Naive thymus-derived CD4-positive, alpha-beta T cell (primary cell): Measurements from ENCODE around the gene RABGGTA. TPM values are rescaled to one million over a fixed set of nuclear protein-coding genes. Genes with fewer than 3 reads are reported as not detected.

Experiments
- ATAC-seq: fragments of 150-1000 bp; cut with Tn5 transposase; 2 replicates; pipeline ENCODE4 v1.10.0; 2021; ENCODE audit warnings: mild to moderate bottlenecking, moderate library complexity
- CTCF ChIA-PET: fragments of 350-600 bp; sonication (Branson Sonifier 250); formaldehyde crosslinking; loops from one replicate; lab custom pipeline; 2021; ENCODE audit warnings: antibody characterized with exemption; lab: Charles Lee
- POLR2A ChIA-PET: fragments of 350-600 bp; sonication (Branson Sonifier 250); formaldehyde crosslinking; loops from one replicate; lab custom pipeline; 2021; ENCODE audit warnings: antibody characterized with exemption, inconsistent platforms; lab: Charles Lee
- DNase-seq, 9 donors: peaks; one replicate each; pipeline versions ENCODE4 v3.0.0 to v3.0.0-alpha.2; 2020 to 2022; ENCODE audit warnings: mixed read lengths in 1 of 9
- H3K27ac ChIP-seq: one replicate; pipeline ENCODE4 v1.7.0; 2013; ENCODE audit warnings: mild to moderate bottlenecking, low read depth, low read length, moderate library complexity
- H3K27me3 ChIP-seq, 2 donors: one replicate each; pipeline ENCODE4 v1.7.0; 2013; ENCODE audit warnings: low read length in 2 of 2, mild to moderate bottlenecking in 2 of 2, moderate library complexity in 2 of 2; ENCODE audit not compliant: control insufficient read depth in 2 of 2, insufficient read depth in 2 of 2
- H3K36me3 ChIP-seq, 3 experiments: 1 replicate in 2 of 3; 2 replicates in 1 of 3; pipeline ENCODE4 v1.7.0; 2013; ENCODE audit warnings: low read length in 3 of 3, mild to moderate bottlenecking in 3 of 3, moderate library complexity in 1 of 3; ENCODE audit not compliant: insufficient read depth in 3 of 3, control insufficient read depth in 2 of 3
- H3K4me1 ChIP-seq, 2 donors: one replicate each; pipeline ENCODE4 v1.7.0; 2013; ENCODE audit warnings: low read length in 2 of 2, mild to moderate bottlenecking in 2 of 2, moderate library complexity in 1 of 2; ENCODE audit not compliant: control insufficient read depth in 2 of 2, insufficient read depth in 2 of 2
- H3K4me3 ChIP-seq: 2 replicates; pipeline ENCODE4 v1.7.0; 2013; ENCODE audit warnings: mild to moderate bottlenecking, low read length
- H3K9me3 ChIP-seq, 3 experiments: 1 replicate in 2 of 3; 2 replicates in 1 of 3; pipeline ENCODE4 v1.7.0; 2013; ENCODE audit warnings: low read length in 3 of 3; ENCODE audit not compliant: control insufficient read depth in 2 of 3
- H3K27ac Mint-ChIP-seq, 9 donors: one replicate each; pipeline ENCODE4 v1.8.0; 2020 to 2022; ENCODE audit warnings: mixed read lengths in 9 of 9, mild to moderate bottlenecking in 8 of 9, moderate library complexity in 5 of 9, inconsistent platforms in 2 of 9
- H3K27me3 Mint-ChIP-seq, 5 donors: one replicate each; pipeline ENCODE4 v1.8.0; 2021 to 2022; ENCODE audit warnings: mixed read lengths in 5 of 5, mild to moderate bottlenecking in 1 of 5
- H3K36me3 Mint-ChIP-seq, 5 donors: one replicate each; pipeline ENCODE4 v1.8.0; 2020 to 2022; ENCODE audit warnings: mixed read lengths in 5 of 5, mild to moderate bottlenecking in 3 of 5, inconsistent platforms in 1 of 5
- H3K4me1 Mint-ChIP-seq, 7 donors: one replicate each; pipeline ENCODE4 v1.8.0; 2020 to 2022; ENCODE audit warnings: mixed read lengths in 7 of 7, mild to moderate bottlenecking in 3 of 7, inconsistent platforms in 1 of 7
- H3K4me3 Mint-ChIP-seq, 10 donors: one replicate each; pipeline ENCODE4 v1.8.0; 2020 to 2022; ENCODE audit warnings: mild to moderate bottlenecking in 10 of 10, mixed read lengths in 10 of 10, moderate library complexity in 6 of 10, inconsistent platforms in 2 of 10
- H3K9me3 Mint-ChIP-seq, 11 donors: one replicate each; pipeline ENCODE4 v1.8.0; 2020 to 2022; ENCODE audit warnings: mixed read lengths in 11 of 11, mild to moderate bottlenecking in 4 of 11, inconsistent platforms in 1 of 11, moderate library complexity in 1 of 11
- intact Hi-C, 2 donors: fragments of 100-400 bp; cut with micrococcal nuclease; formaldehyde crosslinking; loops; one replicate each; pipeline ENCODE4 v1.15.1; 2023
- polyA plus RNA-seq, 2 donors: library from polyadenylated mRNA; unstranded; fragments of 300-500 nt; fragmentation: Illumina TruSeq; gene quantifications; one replicate each; pipeline ENCODE4 v1.2.3, GENCODE V29; 2021
- total RNA-seq, 6 experiments: library from RNA in 5 of 6; stranded (reverse) in 5 of 6; gene quantifications; 1 replicate in 5 of 6; 2 replicates in 1 of 6; pipeline ENCODE4 v1.2.3 and lab custom pipeline; 2021 to 2026

Gene RABGGTA
- total and polyA plus RNA-seq, 7 experiments from 2014 or later: 17.9 to 76.5 (median 54.3) TPM

DNA sequence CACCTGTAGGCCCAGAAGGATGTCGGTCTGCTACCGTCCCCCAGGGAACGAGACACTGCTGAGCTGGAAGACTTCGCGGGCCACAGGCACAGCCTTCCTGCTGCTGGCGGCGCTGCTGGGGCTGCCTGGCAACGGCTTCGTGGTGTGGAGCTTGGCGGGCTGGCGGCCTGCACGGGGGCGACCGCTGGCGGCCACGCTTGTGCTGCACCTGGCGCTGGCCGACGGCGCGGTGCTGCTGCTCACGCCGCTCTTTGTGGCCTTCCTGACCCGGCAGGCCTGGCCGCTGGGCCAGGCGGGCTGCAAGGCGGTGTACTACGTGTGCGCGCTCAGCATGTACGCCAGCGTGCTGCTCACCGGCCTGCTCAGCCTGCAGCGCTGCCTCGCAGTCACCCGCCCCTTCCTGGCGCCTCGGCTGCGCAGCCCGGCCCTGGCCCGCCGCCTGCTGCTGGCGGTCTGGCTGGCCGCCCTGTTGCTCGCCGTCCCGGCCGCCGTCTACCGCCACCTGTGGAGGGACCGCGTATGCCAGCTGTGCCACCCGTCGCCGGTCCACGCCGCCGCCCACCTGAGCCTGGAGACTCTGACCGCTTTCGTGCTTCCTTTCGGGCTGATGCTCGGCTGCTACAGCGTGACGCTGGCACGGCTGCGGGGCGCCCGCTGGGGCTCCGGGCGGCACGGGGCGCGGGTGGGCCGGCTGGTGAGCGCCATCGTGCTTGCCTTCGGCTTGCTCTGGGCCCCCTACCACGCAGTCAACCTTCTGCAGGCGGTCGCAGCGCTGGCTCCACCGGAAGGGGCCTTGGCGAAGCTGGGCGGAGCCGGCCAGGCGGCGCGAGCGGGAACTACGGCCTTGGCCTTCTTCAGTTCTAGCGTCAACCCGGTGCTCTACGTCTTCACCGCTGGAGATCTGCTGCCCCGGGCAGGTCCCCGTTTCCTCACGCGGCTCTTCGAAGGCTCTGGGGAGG is 39.5 kb upstream of the RABGGTA start, which contains the start of gene LTB4R:
Gene LTB4R (plus strand): TSS at position 857 of the 959 bp plus-strand sequence. CDS start 4,150 bp downstream, outside the sequence.
- peaks cover 4 to 34% (median 7%) of the 10 kb centered on the region in 5 donors for H3K36me3 Mint-ChIP-seq

DNA sequence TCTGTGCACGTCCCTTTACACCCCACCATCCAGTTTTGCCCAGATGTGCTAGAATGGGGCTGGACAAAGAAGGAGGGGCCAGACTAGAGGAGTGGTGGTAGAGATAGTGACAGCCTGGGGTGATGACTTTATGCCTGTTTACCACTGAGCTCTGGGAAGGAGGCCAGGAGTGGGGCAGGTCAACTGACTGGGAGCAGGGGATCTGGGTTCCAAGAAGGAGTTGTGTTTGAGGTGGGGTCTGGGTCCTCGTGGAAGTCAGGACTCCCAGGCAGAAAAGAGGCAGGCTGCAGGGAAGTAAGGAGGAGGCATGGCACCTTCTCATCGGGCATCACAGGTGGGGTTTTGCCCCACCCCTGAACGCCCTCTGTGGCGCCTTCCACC is 38.9 kb upstream of the RABGGTA start:
- DNase-seq (no peak), ATAC-seq (no peak)
- Histone ChIP-seq H3K27ac (peak overlapping the region; percentile 76), H3K9me3 (no peaks in the 10 kb centered on the region), H3K4me1 (peaks cover 59 to 63% of the 10 kb centered on the region in 2 donors), H3K4me3 (peak overlapping the region; percentile 50), H3K36me3 (peaks cover 8 to 26% (median 11%) of the 10 kb centered on the region in 3 experiments), H3K27me3 (no peaks in the 10 kb centered on the region)
- no peaks in the 10 kb centered on the region for H3K9me3 Mint-ChIP-seq
- ChIA-PET CTCF (interaction anchor here (0.6 to 5.8 kb wide), 8 partner anchors 12 to 121 kb away, joined by 3 to 47 read pairs (median 6); partner anchors contain the start of genes DHRS1, KHNYN, NOP9 and RABGGTA), POLR2A (interaction anchor here (0.8 to 8.8 kb wide), 14 partner anchors 10 to 195 kb away, joined by 3 to 79 read pairs (median 8); partner anchors contain the start of genes ADCY4, CBLN3, CHMP4A and DCAF11)
- peak overlapping the region; percentile 79 to 95 (median 89) for H3K27ac Mint-ChIP-seq
- peak overlapping the region; percentile 66 to 90 (median 84) for H3K4me3 Mint-ChIP-seq
- H3K27me3 Mint-ChIP-seq: no peaks in the 10 kb centered on the region
- intact Hi-C loops: loop anchor here (1.0 to 5.0 kb wide), 3 partner anchors 38 to 94 kb away; partner anchors contain the start of genes RABGGTA (in 2 of the 2) and MDP1 (in 1 of the 2)
- peaks cover 52 to 73% (median 68%) of the 10 kb centered on the region in 7 donors for H3K4me1 Mint-ChIP-seq
- H3K36me3 Mint-ChIP-seq: peaks cover 5 to 36% (median 13%) of the 10 kb centered on the region in 5 donors

More for the DNA sequence above, 39.5 kb upstream of the RABGGTA start, which contains the start of gene LTB4R:
- no peaks in the 10 kb centered on the region for H3K9me3 Mint-ChIP-seq
- H3K27me3 Mint-ChIP-seq: no peaks in the 10 kb centered on the region
- peaks cover 58 to 79% (median 72%) of the 10 kb centered on the region in 7 donors for H3K4me1 Mint-ChIP-seq
- intact Hi-C loops: loop anchor here (1.0 to 5.0 kb wide), 5 partner anchors 21 to 120 kb away; partner anchors contain the start of genes RABGGTA (in 2 of the 2) and MDP1 (in 1 of the 2)
- Histone ChIP-seq H3K36me3 (peaks cover 5 to 19% (median 9%) of the 10 kb centered on the region in 3 experiments), H3K4me1 (peaks cover 60 to 65% of the 10 kb centered on the region in 2 donors), H3K9me3 (no peaks in the 10 kb centered on the region), H3K4me3 (peak within 1 kb of the TSS; percentile 50), H3K27me3 (no peaks in the 10 kb centered on the region), H3K27ac (peak within 1 kb of the TSS; percentile 76)
- ATAC-seq (peak; percentile 85), DNase-seq (peak; percentile 61 to 79 (median 73))
- peak within 1 kb of the TSS; percentile 77 to 91 (median 85) for H3K4me3 Mint-ChIP-seq
- POLR2A ChIA-PET: interaction anchor here (0.8 to 8.8 kb wide), 17 partner anchors 11 to 196 kb away, joined by 3 to 79 read pairs (median 5); partner anchors contain the start of genes ADCY4, CBLN3, CHMP4A and DCAF11
- CTCF ChIA-PET: interaction anchor here (0.6 to 5.8 kb wide), 9 partner anchors 12 to 120 kb away, joined by 3 to 47 read pairs (median 5); partner anchors contain the start of genes DHRS1, KHNYN, NOP9 and RABGGTA
- peak within 1 kb of the TSS; percentile 86 to 95 (median 89) for H3K27ac Mint-ChIP-seq

GRCh38 chr14:24309538-24310264 is 38.3 kb upstream of the RABGGTA start, which contains the start of gene LTB4R2:
Gene LTB4R2, plus strand, starts transcription at chr14:24310140. Its CDS starts 525 bp downstream, at chr14:24310665.
- POLR2A ChIA-PET: interaction anchor here (0.7 to 8.8 kb wide), 17 partner anchors 10 to 1711 kb away, joined by 3 to 79 read pairs (median 7); partner anchors contain the start of genes ADCY4, CBLN3, CHMP4A and DHRS1
- H3K36me3 Mint-ChIP-seq: peaks cover 6 to 40% (median 18%) of the 10 kb centered on the region in 5 donors
- intact Hi-C loops: loop anchor here (1.0 to 5.0 kb wide), 3 partner anchors 37 to 93 kb away; partner anchors contain the start of genes RABGGTA (in 2 of the 2) and MDP1 (in 1 of the 2)

GRCh38 chr14:24308342-24309124 is 37.1 kb upstream of the RABGGTA start:
- H3K4me3 Mint-ChIP-seq: peak overlapping the region in 7 of 10 donors; percentile 3 to 73 (median 49)
- H3K27ac Mint-ChIP-seq: peak overlapping the region; percentile 15 to 90 (median 79)
- no peaks in the 10 kb centered on the region for H3K27me3 ChIP-seq
- intact Hi-C loops: loop anchor here (1.0 kb wide), 6 partner anchors 9 to 147 kb away; partner anchors contain the start of genes CHMP4A (in 1 of the 2), DHRS1 (in 1 of the 2), IRF9 (in 1 of the 2) and NOP9 (in 1 of the 2)
- H3K4me1 Mint-ChIP-seq: peaks cover 37 to 56% (median 51%) of the 10 kb centered on the region in 7 donors
- H3K9me3 Mint-ChIP-seq: peaks cover 0 to 2% (median 0%) of the 10 kb centered on the region in 11 donors
- POLR2A ChIA-PET: interaction anchor here (0.5 to 8.8 kb wide), 11 partner anchors 8 to 301 kb away, joined by 3 to 79 read pairs (median 5); partner anchors contain the start of genes CBLN3, DHRS1, KHNYN and MDP1
- H3K36me3 ChIP-seq: peaks cover 15 to 43% (median 26%) of the 10 kb centered on the region in 3 experiments
- H3K4me1 ChIP-seq: peaks cover 41 to 46% of the 10 kb centered on the region in 2 donors
- no peaks in the 10 kb centered on the region for H3K9me3 ChIP-seq
- CTCF ChIA-PET: interaction anchor here (0.7 to 5.8 kb wide), 21 partner anchors 10 to 229 kb away, joined by 3 to 47 read pairs (median 5); partner anchors contain the start of genes CHMP4A, DHRS1, NOP9 and SDR39U1
- H3K27me3 Mint-ChIP-seq: no peaks in the 10 kb centered on the region
- H3K36me3 Mint-ChIP-seq: peaks cover 6 to 35% (median 19%) of the 10 kb centered on the region in 5 donors
- no peak overlapping the region for H3K27ac ChIP-seq
- H3K4me3 ChIP-seq: no peak overlapping the region
- no peak for DNase-seq
- no peak for ATAC-seq

More at GRCh38 chr14:24309538-24310264, 38.3 kb upstream of the RABGGTA start, which contains the start of gene LTB4R2:
- Mint-ChIP-seq H3K27ac (peak within 1 kb of the TSS; percentile 86 to 95 (median 89)), H3K9me3 (peaks cover 0 to 2% (median 0%) of the 10 kb centered on the region in 11 donors), H3K27me3 (no peaks in the 10 kb centered on the region), H3K4me1 (peaks cover 49 to 68% (median 63%) of the 10 kb centered on the region in 7 donors), H3K4me3 (peak within 1 kb of the TSS; percentile 77 to 91 (median 84))
- DNase-seq (no peak), ATAC-seq (no peak)
- no peaks in the 10 kb centered on the region for H3K9me3 ChIP-seq
- H3K4me3 ChIP-seq: peak within 1 kb of the TSS; percentile 50
- no peaks in the 10 kb centered on the region for H3K27me3 ChIP-seq
- H3K4me1 ChIP-seq: peaks cover 53 to 58% of the 10 kb centered on the region in 2 donors
- CTCF ChIA-PET: interaction anchor here (1.0 to 5.8 kb wide), 8 partner anchors 11 to 121 kb away, joined by 3 to 47 read pairs (median 6); partner anchors contain the start of genes DHRS1, KHNYN, NOP9 and TINF2
- H3K36me3 ChIP-seq: peaks cover 14 to 32% (median 16%) of the 10 kb centered on the region in 3 experiments
- H3K27ac ChIP-seq: peak within 1 kb of the TSS; percentile 76
